HG02870 (cell line): Measurements from ENCODE around the gene CINP.
"Not testable (repeated sequence)": the region's sequence is repeated elsewhere in the genome, so short reads cannot be mapped to it uniquely, and the experiment has no call there.

Experiments
- ATAC-seq: cut with Tn5 transposase; IDR thresholded peaks from one replicate; pipeline ENCODE4 v1.9.1; 2021; ENCODE audit warnings: mild to moderate bottlenecking, moderate library complexity; ENCODE audit not compliant: unreplicated experiment

The CINP gene

DNA sequence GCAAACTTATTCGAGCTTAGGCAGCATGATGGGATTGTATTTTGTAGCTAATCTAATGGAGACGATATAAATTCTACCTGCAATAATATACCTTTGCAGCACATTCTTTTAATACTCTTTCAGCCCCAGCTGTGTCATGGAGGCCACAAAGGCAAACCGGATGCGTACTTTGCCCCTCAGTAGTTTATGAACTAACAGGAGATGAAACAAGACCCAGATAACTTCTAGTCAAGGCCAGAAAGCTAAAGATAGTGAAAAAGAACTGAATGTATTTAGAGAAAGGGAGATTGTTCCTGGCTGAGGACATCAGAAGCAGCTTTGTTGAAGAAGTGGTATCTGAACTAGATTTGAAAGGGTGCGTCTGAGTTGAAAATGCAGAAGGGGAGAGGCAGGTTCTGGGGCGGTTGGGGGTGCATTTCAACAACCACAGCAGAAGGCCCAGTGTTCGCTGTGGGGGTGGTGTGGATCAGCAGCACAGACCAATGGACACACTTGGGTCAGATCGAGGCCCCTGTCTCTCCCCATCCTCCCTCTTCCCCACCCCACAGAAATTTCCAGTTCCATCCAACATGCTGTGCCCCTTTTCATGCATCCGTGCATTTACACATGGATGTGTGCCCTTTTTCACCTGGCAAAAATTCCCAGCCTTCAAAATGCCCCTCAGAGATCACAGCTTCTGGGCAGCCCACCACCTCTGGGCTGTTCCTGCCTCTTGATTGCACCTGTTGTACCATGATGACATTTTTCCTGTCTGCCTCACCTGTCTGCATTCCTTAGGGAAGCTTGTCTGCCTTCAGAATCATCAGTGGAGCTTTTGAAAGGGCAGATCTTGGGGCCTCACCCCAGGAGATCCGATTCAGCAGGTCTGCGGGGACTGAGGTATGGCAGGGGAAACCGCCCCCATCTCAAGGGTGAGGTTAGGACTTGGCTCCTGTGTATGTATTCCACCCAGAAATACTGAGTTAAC, 41.0 kb downstream of the CINP start:
- ATAC-seq = no peak

DNA sequence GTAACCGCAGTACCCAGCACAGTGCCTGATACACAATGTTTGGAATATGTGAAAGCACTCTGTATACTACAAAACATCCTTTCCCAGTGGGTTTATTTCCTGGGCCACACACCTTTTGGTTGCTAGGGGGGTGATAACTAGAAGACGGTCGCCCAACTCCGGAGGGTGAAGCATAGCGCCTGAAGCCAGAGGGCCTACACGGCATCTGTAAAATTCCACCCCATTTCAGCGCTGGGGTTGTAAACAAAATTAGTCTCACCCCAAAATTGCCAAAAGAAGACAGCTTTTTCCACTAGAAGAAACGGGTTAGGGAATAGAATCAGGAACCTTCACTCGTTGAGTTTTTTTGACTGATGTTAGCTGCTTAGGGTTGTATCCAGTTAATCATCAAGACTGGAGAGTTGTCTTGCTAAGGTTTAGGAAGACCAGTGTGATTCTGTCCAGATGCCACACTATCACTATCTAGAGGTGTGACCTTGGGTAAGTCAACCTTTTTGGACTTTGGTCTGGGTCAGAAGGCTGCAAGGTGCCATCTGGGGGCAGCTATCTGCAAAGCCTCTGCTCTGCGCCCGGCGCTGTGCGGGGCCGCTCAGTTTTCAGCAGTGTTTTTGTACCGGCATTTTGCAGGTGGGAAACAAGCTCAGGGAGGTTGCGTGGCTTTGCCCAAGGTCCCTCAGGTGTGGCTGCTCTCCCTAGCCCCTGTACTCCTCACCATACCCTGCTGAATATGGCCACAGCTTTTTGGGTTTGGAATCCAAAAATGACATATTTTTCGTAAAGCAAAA, 41.8 kb downstream of the CINP start:
- no peak for ATAC-seq

DNA sequence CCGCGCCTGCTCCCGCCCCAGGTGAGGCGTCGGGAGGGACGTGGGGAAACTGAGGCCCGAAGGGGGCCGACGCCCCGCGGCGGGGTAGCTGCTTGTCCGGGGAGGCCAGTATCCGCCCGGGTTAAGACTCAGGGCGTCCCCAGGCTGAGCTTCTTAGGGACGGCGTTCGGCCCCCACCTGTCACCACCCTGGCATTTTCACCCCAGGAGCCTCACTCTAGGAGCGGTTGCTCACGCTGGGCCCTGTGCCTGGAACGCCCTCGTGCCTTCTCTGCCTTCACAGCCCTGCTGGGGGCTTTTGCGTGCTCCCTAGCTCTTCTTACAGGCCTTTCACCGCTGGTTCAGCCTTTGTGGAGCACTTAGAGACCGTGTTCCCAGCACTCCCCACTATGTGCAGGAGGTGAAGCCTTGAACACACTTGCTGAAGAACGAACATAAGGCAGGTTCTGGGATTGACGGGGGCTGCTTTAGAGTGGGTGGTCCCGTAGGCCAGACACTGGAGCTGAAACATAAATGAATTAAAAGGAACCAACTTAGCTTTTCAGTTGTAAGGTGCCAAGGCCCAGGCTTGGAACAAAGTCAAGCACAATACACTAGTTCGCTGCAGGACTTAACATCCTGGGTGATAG, 42.5 kb downstream of the CINP start:
- ATAC-seq = peak; percentile 10

DNA sequence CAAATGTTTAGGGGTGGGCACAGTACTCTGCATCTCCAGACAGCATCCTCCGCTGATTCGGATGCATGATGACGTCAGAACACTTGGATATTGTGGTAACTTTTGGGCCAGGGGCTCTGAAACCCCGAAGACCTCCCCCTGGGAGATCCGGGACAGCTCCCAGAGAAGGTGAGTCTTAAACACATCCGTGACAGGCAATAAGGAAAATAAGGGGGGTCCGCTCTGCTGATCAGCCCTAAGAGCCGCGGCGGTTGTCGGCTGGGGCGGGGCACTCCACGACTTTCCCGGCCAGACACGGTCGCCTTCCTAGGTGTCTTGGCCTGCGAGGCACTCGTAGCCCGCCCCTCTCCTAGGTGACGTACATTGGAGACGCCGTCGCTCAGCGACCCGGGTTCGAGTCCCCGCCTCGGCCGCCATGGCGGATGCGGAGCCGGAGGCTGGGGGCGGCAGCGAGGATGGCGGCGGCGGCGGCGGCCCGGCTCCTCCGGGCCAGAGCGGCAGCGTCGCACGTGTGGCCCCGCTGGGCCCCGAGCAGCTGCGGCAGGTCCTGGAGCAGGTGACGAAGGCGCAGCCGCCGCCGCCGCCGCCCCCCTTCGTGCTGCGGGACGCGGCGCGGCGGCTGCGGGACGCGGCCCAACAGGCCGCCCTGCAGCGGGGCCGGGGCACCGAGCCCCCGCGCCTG, 43.2 kb downstream of the CINP start, which contains the start of gene ZNF839:
ZNF839 (plus strand) TSS at position 396 of the 682 bp plus-strand sequence; CDS start at position 416, 20 bp downstream.
- ATAC-seq = peak; percentile 58

DNA sequence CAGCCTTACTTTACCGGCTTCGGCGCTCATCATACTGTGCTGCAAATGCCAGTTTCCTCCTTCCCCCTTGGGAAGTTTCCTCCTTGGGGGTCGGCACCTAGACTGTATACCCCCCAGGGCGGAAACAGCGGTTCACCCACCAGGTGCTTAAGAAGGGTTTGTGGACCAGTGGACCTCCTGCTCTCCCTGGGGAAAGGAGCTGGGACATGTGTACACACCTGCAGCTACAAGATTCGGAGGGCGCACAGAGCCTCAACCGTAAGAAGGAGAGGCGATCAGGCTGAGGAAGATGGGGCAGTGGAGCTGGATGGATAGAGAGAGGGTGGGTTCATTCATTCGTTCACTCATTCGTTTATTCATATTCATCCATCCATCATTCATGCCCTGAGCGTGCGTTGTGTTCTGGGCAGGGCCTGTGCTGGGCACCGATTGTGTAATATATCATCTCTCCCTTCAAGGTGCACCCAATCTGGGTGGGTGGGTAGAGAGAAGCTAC, 43.9 kb downstream of the CINP start:
- ATAC-seq = no peak

DNA sequence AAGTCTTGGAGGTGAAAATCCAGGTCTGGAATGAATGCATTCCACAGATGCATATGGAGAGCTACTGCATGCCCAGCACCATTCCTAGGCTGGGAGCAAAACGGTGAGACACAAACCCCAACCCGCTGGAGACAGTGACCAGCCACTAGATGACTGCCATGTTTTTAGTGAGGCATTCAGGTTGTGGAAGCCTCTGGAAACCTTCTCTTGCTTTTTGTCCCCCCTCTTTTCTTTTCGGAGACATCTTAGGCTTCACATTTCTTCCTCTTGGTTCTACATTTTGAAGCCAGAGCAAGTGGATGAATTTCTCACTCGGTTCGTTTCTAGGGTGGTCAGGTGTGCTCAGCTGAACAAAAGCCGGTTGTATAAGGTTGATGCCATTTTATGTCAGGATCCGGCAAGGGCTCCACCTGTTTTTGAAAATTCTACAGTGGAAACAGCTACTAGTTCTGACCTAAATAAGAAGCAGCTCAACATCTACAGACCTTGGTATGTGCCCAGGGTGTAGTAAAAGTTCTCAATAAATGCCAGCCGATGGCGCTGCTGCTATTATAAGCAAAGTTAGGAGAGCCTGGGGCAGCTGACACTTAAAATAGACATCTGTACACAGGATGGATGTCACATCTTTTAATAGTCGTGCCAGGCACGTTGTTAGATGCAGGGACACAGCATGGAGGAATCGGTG, 45.0 kb downstream of the CINP start:
- ATAC-seq = no peak

DNA sequence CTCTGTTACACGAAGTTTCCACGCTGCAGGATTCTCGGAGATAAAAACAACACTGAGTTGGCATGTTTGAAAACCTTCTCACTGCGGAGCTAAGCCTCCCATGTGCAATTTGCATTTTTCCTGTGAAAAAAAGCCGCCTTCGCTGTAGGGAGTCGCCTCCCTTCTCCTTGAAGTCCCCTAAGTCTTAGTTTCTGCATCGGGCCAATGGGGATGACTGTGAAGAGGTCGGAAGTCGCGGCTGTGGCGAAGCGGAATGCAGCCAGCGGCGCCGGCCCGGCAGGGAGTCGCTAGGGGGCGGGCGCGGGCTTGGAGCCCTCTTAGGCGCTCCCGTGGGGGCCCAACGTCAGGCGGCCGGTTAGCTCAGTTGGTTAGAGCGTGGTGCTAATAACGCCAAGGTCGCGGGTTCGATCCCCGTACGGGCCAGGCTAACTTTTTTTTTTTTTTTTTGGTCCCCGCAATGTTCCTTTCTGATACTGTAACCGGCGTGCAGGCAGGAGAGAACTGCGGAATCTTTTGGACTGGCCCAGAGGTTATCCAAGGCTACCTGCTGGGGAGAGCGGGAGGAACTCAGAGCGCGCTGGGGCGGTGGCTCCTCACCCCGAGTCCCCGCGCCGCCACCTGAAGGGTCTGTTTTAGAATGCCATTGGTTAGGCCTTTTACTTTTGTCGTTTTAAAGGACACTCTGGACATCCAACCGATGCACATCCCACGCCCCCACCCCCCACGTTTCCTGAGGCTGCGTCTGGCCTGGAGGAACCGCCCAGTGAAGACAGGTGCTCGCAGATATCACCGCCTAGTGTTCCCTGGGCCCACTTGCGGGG, 45.7 kb downstream of the CINP start:
- ATAC-seq = peak; percentile 47

DNA sequence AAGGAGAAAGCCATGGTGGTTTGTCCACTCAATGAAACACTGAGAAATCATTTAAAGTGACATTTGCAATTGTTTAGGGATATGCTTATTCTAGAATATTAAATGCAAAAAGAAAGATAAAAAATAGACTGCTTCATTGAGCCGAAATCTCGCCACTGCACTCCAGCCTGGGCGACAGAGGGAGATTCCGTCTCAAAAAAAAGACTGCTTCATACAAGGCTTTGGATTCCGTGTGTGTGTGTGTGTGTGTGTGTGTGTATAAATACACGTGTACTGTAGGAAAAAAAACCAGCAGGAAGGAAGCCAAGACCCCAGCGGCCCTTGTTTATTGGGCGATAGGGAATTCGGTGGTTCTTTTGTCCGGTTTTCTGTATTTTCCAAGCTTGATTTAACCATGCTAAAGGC, 46.4 kb downstream of the CINP start:
- no peak for ATAC-seq

DNA sequence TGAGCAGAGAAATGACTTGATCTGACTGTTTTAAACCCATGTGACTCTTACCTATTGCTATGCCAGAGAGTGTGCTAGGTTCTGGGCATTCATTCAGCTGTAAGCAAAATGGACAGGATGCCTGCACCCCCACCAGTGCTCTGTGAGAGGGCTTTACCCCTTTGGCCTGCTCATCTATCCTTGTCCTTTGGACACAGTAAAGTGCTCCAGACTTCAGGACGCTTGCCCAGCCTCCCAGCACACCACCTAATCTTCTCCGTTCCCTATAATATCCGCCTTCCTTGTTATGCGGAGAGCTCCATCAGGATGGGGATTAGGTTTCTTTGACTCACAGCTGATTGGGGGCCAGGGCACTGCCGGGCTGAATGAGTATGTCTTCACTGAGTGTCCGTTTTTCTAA, 47.6 kb downstream of the CINP start:
- no peak for ATAC-seq

DNA sequence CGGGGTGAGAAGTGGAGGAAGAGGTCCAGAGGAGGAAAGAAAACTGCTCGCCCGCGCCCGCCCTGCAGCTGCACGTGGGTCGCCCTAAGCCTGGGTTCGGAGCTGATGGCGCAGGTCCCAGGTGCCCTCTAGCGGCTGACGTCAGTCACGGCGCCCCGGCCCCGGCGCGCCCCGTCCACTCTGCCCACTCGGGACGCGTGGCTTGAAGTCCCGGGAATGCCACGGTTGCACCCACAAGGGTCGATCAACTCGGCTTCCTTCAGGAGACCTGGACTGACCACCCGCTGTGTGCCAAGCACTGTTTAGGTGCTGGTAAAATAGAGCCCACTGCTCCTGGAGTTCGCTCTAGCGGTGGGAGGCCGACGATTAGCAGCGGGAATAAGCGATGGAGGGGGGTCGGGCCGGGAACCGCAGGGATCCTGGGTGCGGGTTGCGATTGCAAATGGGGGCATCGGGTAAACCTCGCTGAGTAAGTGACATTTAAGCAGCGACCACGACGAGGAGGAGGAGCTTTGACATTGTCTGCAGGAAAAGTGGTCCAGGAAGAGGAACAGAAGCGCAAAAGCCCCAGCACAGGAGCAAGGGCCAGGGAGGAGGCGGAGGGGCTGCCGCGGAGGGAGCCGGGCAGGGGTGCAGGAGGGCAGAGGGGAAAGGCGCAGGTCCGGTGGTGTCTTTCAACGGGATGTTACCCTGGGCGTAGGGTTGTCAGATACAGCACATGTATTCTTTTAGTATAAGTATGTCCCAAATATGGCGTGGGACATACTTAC, 48.3 kb downstream of the CINP start:
- no peak for ATAC-seq

DNA sequence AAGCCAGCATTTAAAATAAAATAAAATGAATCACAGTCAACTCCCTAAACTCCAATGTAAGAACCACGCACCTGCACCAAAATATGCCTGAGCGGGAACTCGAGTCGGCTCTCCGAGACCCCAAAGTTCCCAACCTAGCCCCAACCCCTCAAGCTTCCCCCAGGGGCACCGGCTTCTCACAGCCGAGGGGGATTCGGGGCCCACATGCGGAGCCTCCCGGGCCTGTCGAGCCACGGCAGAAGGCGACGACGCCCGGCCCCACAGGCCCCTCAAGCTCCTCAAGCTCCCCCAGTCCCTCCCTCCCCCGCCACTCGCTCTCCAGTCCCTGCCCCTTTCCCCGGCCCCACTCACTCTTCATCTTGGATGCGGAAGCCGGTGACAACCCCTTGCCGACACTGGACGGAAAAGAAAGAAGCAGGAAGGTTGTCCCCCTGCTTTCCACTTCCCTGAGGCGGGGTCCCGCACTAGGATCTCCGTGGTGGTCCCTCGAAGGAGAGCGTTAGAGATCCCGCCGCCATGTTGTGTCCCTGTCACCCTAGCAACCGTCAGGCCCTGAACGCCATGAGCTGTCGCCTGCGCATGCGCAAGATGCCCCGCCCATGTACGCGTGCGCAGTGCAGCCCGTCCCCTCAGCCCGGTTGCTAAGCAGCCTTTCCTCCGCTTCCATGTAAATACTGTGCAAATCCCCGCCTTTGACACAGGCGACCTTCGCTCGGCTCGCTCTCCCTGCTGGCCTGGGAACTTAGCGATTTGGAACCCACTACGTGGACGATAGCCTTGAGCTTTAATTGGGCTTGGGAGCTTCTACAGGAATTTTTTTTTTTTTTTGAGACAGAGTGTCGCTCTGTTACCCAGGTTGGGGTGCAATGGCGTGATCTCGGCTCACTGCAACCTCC, 57.8 kb downstream of the CINP start, which contains the start of gene MOK:
MOK (minus strand) TSS at position 554 of the 896 bp plus-strand sequence; CDS start at position 358, 196 bp downstream.
- peak; percentile 96 for ATAC-seq

DNA sequence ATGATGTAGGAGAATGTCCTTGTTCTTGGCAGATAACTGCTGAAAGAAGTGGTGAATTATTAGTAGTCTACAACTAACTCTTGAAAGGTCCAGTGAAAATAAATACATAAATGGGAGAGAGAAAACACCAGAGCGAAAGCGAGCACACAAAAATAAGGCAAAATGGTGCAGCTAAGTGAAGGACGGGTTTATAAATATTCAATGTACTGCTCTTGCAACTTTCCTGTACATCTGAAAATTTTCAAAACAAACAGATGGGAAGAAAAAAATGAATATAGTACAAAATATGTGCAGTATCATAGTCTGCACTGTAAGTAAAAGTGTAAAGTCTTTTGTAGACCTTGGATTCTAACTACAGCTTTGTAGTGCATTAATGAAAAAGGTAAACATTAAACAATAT, 59.0 kb downstream of the CINP start:
- no peak for ATAC-seq

DNA sequence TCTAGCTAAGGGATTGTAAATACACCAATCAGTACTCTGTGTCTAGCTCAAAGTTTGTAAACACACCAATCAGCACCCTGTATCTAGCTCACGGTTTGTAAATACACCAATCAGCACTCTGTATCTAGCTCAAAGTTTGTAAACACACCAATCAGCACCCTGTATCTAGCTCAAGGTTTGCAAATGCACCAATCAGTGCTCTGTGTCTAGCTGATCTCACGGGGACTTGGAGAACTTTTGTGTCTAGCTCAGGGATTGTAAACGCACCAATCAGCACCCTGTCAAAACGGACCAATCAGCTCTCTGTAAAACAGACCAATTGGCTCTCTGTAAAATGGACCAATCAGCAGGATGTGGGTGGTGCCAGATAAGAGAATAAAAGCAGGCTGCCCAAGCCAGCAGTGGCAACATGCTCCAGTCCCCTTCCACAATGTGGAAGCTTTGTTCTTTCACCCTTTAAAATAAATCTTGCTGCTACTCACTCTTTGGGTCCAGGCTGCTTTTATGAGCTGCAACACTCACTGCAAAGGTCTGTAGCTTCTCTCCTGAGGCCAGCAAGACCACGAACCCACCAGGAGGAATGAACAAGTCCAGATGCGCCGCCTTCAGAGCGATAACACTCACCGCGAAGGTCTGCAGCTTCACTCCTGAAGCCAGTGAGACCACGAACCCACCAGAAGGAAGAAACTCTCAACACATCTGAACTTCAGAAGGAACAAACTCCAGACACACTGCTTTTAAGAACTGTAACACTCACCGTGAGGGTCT, 64.2 kb downstream of the CINP start:
- ATAC-seq = not testable (repeated sequence)
